22Rv1 (cell line): ENCODE measurements around the gene GDF9.

Experiments used
- CTCF ChIP-seq: fragments of 450-650 bp; IDR thresholded peaks from 2 replicates; pipeline ENCODE4 v1.5.1; 2017; ENCODE audit warnings: mild to moderate bottlenecking
- ZFX ChIP-seq: fragments of 450-650 bp; IDR thresholded peaks from 2 replicates; pipeline ENCODE4 v1.6.1; 2017; ENCODE audit warnings: antibody characterized with exemption, borderline replicate concordance

GRCh38 chr5:132895719-132896305, 29.5 kb upstream of the GDF9 start:
- no peak for TF ChIP-seq CTCF
- TF ChIP-seq ZFX: no peak
